Mesothelial cell of epicardium (in vitro differentiated cells): Measurements from ENCODE around the gene DLGAP1. TPM values are rescaled to one million over a fixed set of nuclear protein-coding genes. Genes with fewer than 3 reads are reported as not detected.

Source experiments
- DNase-seq, 2 experiments: peaks; one replicate each; pipeline ENCODE4 v3.0.0; 2021; ENCODE audit warnings: low spot score in 2 of 2; ENCODE audit not compliant: unreplicated experiment in 2 of 2
- H3K27ac Mint-ChIP-seq: 2 replicates; pipeline ENCODE4 v1.8.0; 2021; ENCODE audit warnings: mixed read lengths
- H3K27me3 Mint-ChIP-seq: 2 replicates; pipeline ENCODE4 v1.8.0; 2021; ENCODE audit warnings: low read depth, mixed read lengths
- H3K36me3 Mint-ChIP-seq: 2 replicates; pipeline ENCODE4 v1.8.0; 2021; ENCODE audit warnings: mixed read lengths
- H3K4me1 Mint-ChIP-seq: 2 replicates; pipeline ENCODE4 v1.8.0; 2021; ENCODE audit warnings: mixed read lengths
- H3K4me3 Mint-ChIP-seq: 2 replicates; pipeline ENCODE4 v1.8.0; 2021; ENCODE audit warnings: mild to moderate bottlenecking, moderate library complexity, mixed read lengths
- H3K9me3 Mint-ChIP-seq: 2 replicates; pipeline ENCODE4 v1.8.0; 2021; ENCODE audit warnings: mixed read lengths
- total RNA-seq: library from RNA; stranded (reverse); gene quantifications from 3 replicates; pipeline ENCODE4 v1.2.1, GENCODE V29; 2021
- TF ChIP-seq, protein P1 (sequence below): fragments of 200-600 bp; sonication (generic); IDR thresholded peaks from one replicate; pipeline ENCODE4 v1.5.0; 2021; ENCODE audit warnings: antibody characterized with exemption; ENCODE audit not compliant: unreplicated experiment

The DLGAP1 gene
- total RNA-seq, 1 donor from 2014 or later: 4.6 TPM

GRCh38 chr18:4276953-4277585 lies 178.0 kb downstream of the DLGAP1 start:
- no peaks in the 10 kb centered on the region for H3K36me3 Mint-ChIP-seq
- H3K4me1 Mint-ChIP-seq: peaks cover 5% of the 10 kb centered on the region
- H3K27me3 Mint-ChIP-seq: no peaks in the 10 kb centered on the region
- TF ChIP-seq, protein P1, sequence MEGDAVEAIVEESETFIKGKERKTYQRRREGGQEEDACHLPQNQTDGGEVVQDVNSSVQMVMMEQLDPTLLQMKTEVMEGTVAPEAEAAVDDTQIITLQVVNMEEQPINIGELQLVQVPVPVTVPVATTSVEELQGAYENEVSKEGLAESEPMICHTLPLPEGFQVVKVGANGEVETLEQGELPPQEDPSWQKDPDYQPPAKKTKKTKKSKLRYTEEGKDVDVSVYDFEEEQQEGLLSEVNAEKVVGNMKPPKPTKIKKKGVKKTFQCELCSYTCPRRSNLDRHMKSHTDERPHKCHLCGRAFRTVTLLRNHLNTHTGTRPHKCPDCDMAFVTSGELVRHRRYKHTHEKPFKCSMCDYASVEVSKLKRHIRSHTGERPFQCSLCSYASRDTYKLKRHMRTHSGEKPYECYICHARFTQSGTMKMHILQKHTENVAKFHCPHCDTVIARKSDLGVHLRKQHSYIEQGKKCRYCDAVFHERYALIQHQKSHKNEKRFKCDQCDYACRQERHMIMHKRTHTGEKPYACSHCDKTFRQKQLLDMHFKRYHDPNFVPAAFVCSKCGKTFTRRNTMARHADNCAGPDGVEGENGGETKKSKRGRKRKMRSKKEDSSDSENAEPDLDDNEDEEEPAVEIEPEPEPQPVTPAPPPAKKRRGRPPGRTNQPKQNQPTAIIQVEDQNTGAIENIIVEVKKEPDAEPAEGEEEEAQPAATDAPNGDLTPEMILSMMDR: no peak
- no peak for DNase-seq
- H3K27ac Mint-ChIP-seq: no peak overlapping the region
- H3K9me3 Mint-ChIP-seq: no peaks in the 10 kb centered on the region
- H3K4me3 Mint-ChIP-seq: no peak overlapping the region

DNA sequence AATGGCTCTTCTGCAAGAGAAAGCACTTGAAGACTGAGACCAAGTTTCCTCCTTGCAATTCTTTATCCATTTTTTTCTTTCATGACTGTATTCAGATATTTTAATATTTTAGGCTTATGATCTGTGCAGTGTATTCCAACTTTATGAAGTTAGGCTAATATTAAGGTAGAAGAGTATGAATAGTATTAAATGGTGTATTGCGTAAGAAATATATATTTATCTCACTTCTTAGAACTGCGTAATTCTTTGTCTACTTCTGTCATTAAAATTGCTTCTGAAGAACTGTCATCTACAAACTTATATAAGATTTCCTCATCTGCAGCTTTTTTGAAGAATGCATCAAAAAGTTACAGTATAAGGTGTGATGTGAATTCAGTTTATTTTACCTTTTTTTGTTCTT lies 183.2 kb downstream of the DLGAP1 start:
- H3K27ac Mint-ChIP-seq: no peak overlapping the region
- no peaks in the 10 kb centered on the region for H3K4me1 Mint-ChIP-seq
- no peaks in the 10 kb centered on the region for H3K27me3 Mint-ChIP-seq
- no peaks in the 10 kb centered on the region for H3K9me3 Mint-ChIP-seq
- no peak for DNase-seq
- H3K36me3 Mint-ChIP-seq: no peaks in the 10 kb centered on the region
- H3K4me3 Mint-ChIP-seq: no peak overlapping the region
- TF ChIP-seq, protein P1: no peak

GRCh38 chr18:4270988-4271387 lies 184.1 kb downstream of the DLGAP1 start:
- DNase-seq: no peak
- Mint-ChIP-seq H3K27me3 (peaks cover 4% of the 10 kb centered on the region), H3K9me3 (no peaks in the 10 kb centered on the region), H3K4me3 (no peak overlapping the region), H3K36me3 (no peaks in the 10 kb centered on the region), H3K4me1 (no peaks in the 10 kb centered on the region), H3K27ac (no peak overlapping the region)
- TF ChIP-seq, protein P1: no peak

DNA sequence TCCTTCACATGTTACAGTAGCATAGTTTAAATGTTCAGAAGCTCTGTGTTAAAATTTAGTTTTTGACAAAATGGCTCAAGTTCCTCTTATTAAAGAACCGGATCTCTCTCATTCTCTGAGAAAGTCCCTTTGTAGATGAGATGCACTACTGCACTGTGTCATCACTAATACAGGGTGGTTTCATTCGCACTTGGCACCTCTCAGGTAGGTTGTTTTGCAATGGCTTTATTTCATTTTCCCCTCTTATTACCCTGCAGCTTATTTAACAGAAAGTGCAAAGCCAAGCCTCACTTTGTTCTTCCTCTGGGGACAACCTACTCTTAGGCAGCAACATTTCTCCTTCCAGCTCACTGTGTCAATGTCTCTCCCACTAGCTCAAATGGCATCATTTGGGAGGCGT lies 185.1 kb downstream of the DLGAP1 start:
- TF ChIP-seq, protein P1: no peak
- no peak overlapping the region for H3K27ac Mint-ChIP-seq
- no peaks in the 10 kb centered on the region for H3K9me3 Mint-ChIP-seq
- no peak overlapping the region for H3K4me3 Mint-ChIP-seq
- no peaks in the 10 kb centered on the region for H3K4me1 Mint-ChIP-seq
- no peak for DNase-seq
- H3K36me3 Mint-ChIP-seq: no peaks in the 10 kb centered on the region
- peaks cover 9% of the 10 kb centered on the region for H3K27me3 Mint-ChIP-seq

- H3K9me3 Mint-ChIP-seq: no peaks in the 10 kb centered on the region
- H3K4me1 Mint-ChIP-seq: no peaks in the 10 kb centered on the region
- no peaks in the 10 kb centered on the region for H3K36me3 Mint-ChIP-seq
- no peak overlapping the region for H3K4me3 Mint-ChIP-seq
- DNase-seq: no peak
- TF ChIP-seq, protein P1: no peak
- H3K27ac Mint-ChIP-seq: no peak overlapping the region
- peaks cover 17% of the 10 kb centered on the region for H3K27me3 Mint-ChIP-seq
Observed at GRCh38 chr18:4267641-4268040, 187.5 kb downstream of the DLGAP1 start.
